K562 (cell line): ENCODE data around the gene EHBP1. TPM values are rescaled to one million over a fixed set of nuclear protein-coding genes. Genes with fewer than 3 reads are reported as not detected.

ENCODE experiments used
- polyA plus RNA-seq, 8 experiments: library from polyadenylated mRNA; depleted of rRNA in 4 of 8; stranded (reverse) in 5 of 8; unstranded in 3 of 8; fragments of >200 nt; fragmentation: Nextera tagmentation in 2 of 8; fragmentation: Illumina TruSeq in 1 of 8; extraction: Ambion mirVana in 2 of 8; extraction: Trizol in 1 of 8; gene quantifications; 2 replicates each; pipeline versions ENCODE4 v1.2.1 to v1.2.3, GENCODE V29; 2011 to 2014; ENCODE audit warnings: inconsistent platforms in 1 of 8, missing spikeins in 1 of 8
- total RNA-seq, 7 experiments: library from RNA; depleted of rRNA in 6 of 7; stranded (reverse); fragments of >200 nt in 6 of 7; fragmentation: Illumina TruSeq in 2 of 7; extraction: Trizol in 2 of 7; gene quantifications; 2 replicates each; pipeline versions ENCODE4 v1.2.1 to v1.2.3, GENCODE V29; 2011 to 2021; ENCODE audit warnings: low replicate concordance in 1 of 7
- TF ChIP-seq, protein P1 (sequence below): fragments of 450-650 bp; IDR thresholded peaks from 2 replicates; pipeline ENCODE4 v1.6.1; 2016; ENCODE audit warnings: mild to moderate bottlenecking, moderate library complexity

The EHBP1 gene
- total and polyA plus RNA-seq, 9 of the 15 experiments (the other 6 are each of a cell fraction or from before 2014, with no cell fraction given): 8.9 to 26.6 (median 19.3) TPM

DNA sequence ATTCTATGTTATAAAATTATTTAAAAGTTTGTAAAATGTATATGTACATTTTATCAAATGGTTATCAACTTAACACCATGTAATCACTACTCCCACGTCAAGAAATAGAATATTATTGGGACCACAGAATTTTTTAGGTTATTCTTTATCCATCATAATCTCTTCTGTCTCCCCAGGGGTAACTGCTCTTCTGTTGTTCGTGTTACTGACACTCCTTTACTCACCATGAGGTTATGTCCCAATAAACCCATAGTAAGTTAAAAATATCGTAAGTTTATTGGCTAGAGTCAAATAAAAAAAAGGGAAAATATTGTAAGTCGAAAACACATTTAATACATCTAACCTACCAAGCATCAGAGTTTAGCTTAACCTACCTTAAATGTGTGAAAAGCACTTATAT is 359.1 kb downstream of the EHBP1 start (continued):
- TF ChIP-seq, protein P1, sequence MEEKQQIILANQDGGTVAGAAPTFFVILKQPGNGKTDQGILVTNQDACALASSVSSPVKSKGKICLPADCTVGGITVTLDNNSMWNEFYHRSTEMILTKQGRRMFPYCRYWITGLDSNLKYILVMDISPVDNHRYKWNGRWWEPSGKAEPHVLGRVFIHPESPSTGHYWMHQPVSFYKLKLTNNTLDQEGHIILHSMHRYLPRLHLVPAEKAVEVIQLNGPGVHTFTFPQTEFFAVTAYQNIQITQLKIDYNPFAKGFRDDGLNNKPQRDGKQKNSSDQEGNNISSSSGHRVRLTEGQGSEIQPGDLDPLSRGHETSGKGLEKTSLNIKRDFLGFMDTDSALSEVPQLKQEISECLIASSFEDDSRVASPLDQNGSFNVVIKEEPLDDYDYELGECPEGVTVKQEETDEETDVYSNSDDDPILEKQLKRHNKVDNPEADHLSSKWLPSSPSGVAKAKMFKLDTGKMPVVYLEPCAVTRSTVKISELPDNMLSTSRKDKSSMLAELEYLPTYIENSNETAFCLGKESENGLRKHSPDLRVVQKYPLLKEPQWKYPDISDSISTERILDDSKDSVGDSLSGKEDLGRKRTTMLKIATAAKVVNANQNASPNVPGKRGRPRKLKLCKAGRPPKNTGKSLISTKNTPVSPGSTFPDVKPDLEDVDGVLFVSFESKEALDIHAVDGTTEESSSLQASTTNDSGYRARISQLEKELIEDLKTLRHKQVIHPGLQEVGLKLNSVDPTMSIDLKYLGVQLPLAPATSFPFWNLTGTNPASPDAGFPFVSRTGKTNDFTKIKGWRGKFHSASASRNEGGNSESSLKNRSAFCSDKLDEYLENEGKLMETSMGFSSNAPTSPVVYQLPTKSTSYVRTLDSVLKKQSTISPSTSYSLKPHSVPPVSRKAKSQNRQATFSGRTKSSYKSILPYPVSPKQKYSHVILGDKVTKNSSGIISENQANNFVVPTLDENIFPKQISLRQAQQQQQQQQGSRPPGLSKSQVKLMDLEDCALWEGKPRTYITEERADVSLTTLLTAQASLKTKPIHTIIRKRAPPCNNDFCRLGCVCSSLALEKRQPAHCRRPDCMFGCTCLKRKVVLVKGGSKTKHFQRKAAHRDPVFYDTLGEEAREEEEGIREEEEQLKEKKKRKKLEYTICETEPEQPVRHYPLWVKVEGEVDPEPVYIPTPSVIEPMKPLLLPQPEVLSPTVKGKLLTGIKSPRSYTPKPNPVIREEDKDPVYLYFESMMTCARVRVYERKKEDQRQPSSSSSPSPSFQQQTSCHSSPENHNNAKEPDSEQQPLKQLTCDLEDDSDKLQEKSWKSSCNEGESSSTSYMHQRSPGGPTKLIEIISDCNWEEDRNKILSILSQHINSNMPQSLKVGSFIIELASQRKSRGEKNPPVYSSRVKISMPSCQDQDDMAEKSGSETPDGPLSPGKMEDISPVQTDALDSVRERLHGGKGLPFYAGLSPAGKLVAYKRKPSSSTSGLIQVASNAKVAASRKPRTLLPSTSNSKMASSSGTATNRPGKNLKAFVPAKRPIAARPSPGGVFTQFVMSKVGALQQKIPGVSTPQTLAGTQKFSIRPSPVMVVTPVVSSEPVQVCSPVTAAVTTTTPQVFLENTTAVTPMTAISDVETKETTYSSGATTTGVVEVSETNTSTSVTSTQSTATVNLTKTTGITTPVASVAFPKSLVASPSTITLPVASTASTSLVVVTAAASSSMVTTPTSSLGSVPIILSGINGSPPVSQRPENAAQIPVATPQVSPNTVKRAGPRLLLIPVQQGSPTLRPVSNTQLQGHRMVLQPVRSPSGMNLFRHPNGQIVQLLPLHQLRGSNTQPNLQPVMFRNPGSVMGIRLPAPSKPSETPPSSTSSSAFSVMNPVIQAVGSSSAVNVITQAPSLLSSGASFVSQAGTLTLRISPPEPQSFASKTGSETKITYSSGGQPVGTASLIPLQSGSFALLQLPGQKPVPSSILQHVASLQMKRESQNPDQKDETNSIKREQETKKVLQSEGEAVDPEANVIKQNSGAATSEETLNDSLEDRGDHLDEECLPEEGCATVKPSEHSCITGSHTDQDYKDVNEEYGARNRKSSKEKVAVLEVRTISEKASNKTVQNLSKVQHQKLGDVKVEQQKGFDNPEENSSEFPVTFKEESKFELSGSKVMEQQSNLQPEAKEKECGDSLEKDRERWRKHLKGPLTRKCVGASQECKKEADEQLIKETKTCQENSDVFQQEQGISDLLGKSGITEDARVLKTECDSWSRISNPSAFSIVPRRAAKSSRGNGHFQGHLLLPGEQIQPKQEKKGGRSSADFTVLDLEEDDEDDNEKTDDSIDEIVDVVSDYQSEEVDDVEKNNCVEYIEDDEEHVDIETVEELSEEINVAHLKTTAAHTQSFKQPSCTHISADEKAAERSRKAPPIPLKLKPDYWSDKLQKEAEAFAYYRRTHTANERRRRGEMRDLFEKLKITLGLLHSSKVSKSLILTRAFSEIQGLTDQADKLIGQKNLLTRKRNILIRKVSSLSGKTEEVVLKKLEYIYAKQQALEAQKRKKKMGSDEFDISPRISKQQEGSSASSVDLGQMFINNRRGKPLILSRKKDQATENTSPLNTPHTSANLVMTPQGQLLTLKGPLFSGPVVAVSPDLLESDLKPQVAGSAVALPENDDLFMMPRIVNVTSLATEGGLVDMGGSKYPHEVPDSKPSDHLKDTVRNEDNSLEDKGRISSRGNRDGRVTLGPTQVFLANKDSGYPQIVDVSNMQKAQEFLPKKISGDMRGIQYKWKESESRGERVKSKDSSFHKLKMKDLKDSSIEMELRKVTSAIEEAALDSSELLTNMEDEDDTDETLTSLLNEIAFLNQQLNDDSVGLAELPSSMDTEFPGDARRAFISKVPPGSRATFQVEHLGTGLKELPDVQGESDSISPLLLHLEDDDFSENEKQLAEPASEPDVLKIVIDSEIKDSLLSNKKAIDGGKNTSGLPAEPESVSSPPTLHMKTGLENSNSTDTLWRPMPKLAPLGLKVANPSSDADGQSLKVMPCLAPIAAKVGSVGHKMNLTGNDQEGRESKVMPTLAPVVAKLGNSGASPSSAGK: no peak
